Measurements from ENCODE around the gene THADA. TPM values are rescaled to one million over a fixed set of nuclear protein-coding genes. Genes with fewer than 3 reads are reported as not detected.

Gene THADA
- total RNA-seq, 1 donor from 2014 or later, result 28.3 TPM

DNA sequence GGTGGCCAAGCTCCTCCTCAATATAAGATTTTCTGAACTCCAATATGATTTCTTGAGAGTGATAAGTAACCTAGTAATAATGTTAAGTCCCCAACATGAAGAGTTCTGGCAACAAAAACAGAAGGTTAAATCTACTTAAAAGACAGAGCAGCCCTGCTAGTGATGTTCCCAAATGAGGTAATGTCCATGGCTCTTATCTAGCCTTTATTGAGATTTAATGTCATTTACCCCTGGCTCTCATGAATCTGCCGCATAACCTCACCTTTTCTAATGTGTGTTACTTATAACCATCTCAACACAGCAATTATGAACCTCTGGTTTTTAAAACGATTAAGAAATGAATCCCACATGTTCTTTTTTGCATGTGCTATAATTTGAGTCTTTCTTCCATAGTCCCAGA is 201.9 kb downstream of the THADA start:
- no peak overlapping the region for H3K27ac Mint-ChIP-seq (ENCODE audit: unreplicated experiment)
- TF ChIP-seq, protein P1, sequence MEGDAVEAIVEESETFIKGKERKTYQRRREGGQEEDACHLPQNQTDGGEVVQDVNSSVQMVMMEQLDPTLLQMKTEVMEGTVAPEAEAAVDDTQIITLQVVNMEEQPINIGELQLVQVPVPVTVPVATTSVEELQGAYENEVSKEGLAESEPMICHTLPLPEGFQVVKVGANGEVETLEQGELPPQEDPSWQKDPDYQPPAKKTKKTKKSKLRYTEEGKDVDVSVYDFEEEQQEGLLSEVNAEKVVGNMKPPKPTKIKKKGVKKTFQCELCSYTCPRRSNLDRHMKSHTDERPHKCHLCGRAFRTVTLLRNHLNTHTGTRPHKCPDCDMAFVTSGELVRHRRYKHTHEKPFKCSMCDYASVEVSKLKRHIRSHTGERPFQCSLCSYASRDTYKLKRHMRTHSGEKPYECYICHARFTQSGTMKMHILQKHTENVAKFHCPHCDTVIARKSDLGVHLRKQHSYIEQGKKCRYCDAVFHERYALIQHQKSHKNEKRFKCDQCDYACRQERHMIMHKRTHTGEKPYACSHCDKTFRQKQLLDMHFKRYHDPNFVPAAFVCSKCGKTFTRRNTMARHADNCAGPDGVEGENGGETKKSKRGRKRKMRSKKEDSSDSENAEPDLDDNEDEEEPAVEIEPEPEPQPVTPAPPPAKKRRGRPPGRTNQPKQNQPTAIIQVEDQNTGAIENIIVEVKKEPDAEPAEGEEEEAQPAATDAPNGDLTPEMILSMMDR (IDR thresholded peaks at IDR 0.05), result no peak
- H3K27me3 Mint-ChIP-seq (ENCODE audit: unreplicated experiment), result no peaks in the 10 kb centered on the region
- H3K9me3 Mint-ChIP-seq (ENCODE audit: unreplicated experiment), result no peaks in the 10 kb centered on the region
- peaks cover 17% of the 10 kb centered on the region for H3K36me3 Mint-ChIP-seq (ENCODE audit: unreplicated experiment)
- peaks cover 29% of the 10 kb centered on the region for H3K4me1 Mint-ChIP-seq (ENCODE audit: unreplicated experiment)
- no peak for DNase-seq (ENCODE audit: extremely low spot score, unreplicated experiment)
- H3K4me3 Mint-ChIP-seq (ENCODE audit: unreplicated experiment), result no peak overlapping the region

DNA sequence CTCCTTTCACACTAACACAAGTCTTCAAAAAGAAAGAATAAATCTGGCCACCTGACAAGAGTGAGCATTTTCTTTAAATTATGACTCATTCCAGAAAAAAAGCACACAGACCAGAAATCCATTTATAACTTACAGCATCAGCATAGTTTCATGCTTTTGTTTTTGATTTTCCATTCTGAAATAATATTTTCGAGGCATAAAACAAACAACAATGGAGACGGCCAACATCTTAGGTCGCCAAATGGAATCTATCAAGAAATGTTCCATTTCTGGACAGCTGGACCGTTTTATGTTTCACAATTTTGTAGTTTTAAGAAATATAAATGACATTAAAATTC is 204.0 kb downstream of the THADA start:
- peaks cover 50% of the 10 kb centered on the region for H3K4me1 Mint-ChIP-seq (ENCODE audit: unreplicated experiment)
- H3K27ac Mint-ChIP-seq (ENCODE audit: unreplicated experiment), result peak overlapping the region; percentile 83
- H3K9me3 Mint-ChIP-seq (ENCODE audit: unreplicated experiment), result no peaks in the 10 kb centered on the region
- TF ChIP-seq, protein P1 (IDR thresholded peaks at IDR 0.05), result no peak
- H3K36me3 Mint-ChIP-seq (ENCODE audit: unreplicated experiment), result peaks cover 7% of the 10 kb centered on the region
- no peak for DNase-seq (ENCODE audit: extremely low spot score, unreplicated experiment)
- H3K4me3 Mint-ChIP-seq (ENCODE audit: unreplicated experiment), result peak overlapping the region; percentile 7
- no peaks in the 10 kb centered on the region for H3K27me3 Mint-ChIP-seq (ENCODE audit: unreplicated experiment)

DNA sequence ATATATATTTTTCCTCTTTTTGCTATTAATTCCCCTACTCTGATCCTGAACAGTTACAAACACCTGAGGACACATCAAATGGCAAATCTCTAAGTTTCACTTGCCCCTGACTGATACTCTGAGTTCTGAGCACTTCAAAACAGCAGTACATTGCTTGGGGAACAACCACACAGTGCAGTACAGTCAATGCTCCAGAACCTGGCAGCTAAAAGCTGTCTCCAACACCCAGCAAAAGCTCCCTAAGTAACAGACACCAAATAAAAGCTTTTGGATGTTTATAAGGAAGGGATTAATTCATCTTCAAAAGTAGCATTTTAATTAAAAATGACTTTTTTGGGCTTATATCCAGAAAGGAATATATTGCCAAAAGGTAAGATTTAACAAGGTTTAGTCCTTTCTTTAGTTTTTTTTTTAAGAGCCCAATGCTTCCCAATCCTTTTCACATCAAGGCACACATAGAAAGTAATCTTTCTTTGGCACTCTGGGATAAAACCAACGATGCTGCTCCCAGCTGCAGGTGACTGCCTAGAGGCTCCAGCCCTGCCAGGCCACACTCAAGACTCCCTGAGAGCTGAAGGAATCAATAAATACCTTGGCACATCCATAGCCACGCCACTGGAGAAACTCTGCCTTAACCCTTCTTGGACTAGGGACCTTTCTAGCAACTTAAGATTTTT is 204.5 kb downstream of the THADA start:
- Mint-ChIP-seq H3K36me3 (ENCODE audit: unreplicated experiment) (peaks cover 6% of the 10 kb centered on the region), H3K9me3 (ENCODE audit: unreplicated experiment) (no peaks in the 10 kb centered on the region), H3K4me3 (ENCODE audit: unreplicated experiment) (peak overlapping the region; percentile 7), H3K4me1 (ENCODE audit: unreplicated experiment) (peaks cover 54% of the 10 kb centered on the region), H3K27me3 (ENCODE audit: unreplicated experiment) (no peaks in the 10 kb centered on the region), H3K27ac (ENCODE audit: unreplicated experiment) (peak overlapping the region; percentile 83)
- DNase-seq (ENCODE audit: extremely low spot score, unreplicated experiment), result no peak
- TF ChIP-seq, protein P1 (IDR thresholded peaks at IDR 0.05), result no peak

DNA sequence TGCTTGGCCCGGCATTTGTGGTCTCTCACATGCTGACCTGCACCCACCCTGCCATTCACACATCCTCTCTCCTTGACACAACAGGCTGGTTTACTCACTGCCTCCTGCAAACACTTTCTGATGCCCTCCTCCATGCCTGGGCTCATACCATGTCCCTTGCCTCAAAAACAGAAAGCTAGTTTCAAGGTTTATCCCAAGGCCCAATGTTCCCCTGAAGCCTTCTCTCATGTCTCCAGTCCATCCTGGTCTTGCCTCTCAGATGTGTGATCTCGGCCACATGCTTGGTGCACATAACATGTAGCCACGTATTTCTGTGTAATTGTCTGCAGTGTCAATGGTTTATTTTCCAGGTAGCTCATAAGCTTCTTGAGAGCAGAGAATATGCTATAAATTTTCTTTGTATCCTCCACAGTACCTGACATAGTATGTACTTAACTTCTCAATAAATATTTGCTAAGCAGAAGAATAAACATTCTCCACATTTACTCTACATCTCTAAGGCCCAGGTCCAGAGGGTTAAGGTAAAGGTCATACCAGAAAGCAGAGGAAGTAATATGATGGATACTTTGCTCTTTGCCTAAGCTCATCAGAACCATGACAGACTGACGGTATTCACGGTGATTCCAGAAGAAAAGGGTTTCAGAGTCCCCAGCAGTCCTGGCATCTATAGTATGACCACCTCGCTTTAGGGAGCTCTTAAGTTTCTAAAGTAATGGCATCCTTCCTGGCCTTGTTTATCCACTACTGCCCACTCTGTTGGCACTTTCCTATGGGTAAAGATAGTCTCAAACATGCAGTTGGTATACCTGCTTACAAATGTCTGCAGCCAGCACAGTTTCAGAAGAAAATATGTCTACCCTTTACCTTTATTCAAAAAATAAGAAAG is 206.0 kb downstream of the THADA start:
- Mint-ChIP-seq H3K4me1 (ENCODE audit: unreplicated experiment) (peaks cover 56% of the 10 kb centered on the region), H3K36me3 (ENCODE audit: unreplicated experiment) (peaks cover 8% of the 10 kb centered on the region), H3K27ac (ENCODE audit: unreplicated experiment) (no peak overlapping the region), H3K27me3 (ENCODE audit: unreplicated experiment) (no peaks in the 10 kb centered on the region), H3K4me3 (ENCODE audit: unreplicated experiment) (no peak overlapping the region), H3K9me3 (ENCODE audit: unreplicated experiment) (no peaks in the 10 kb centered on the region)
- no peak for DNase-seq (ENCODE audit: extremely low spot score, unreplicated experiment)
- TF ChIP-seq, protein P1 (IDR thresholded peaks at IDR 0.05), result no peak

DNA sequence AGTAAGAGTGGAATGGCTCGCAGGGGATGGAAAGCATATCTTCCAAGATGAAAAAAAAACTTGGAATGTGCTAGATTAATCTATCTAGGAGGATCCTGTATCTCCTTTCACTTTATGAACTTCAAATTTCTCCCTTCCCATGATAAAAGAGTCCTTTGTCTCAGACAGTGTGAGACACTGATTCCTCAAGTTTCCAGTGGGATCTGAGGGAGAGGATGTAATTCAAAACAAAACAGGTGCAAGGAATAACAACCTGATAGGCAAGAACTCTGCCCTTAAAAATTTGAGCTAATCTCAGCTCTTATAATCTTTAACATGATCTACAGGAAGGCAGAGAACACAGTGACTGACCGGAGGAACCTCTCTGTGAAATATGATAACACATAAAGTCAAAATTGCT is 207.5 kb downstream of the THADA start:
- Mint-ChIP-seq H3K36me3 (ENCODE audit: unreplicated experiment) (peaks cover 8% of the 10 kb centered on the region), H3K4me3 (ENCODE audit: unreplicated experiment) (no peak overlapping the region), H3K27ac (ENCODE audit: unreplicated experiment) (no peak overlapping the region), H3K4me1 (ENCODE audit: unreplicated experiment) (peaks cover 50% of the 10 kb centered on the region), H3K9me3 (ENCODE audit: unreplicated experiment) (no peaks in the 10 kb centered on the region), H3K27me3 (ENCODE audit: unreplicated experiment) (no peaks in the 10 kb centered on the region)
- DNase-seq (ENCODE audit: extremely low spot score, unreplicated experiment), result no peak
- TF ChIP-seq, protein P1 (IDR thresholded peaks at IDR 0.05), result no peak

Data from osteocyte (in vitro differentiated cells).